Stomach (tissue), 9 donors: ENCODE measurements around the gene GAMT. TPM values are rescaled to one million over a fixed set of nuclear protein-coding genes. Genes with fewer than 3 reads are reported as not detected.

Source experiments
- DNase-seq, 2 donors: peaks; one replicate each; pipeline versions ENCODE4 v3.0.0 to v3.0.0-alpha.2; 2013 to 2019
- H3K27ac ChIP-seq, 5 donors: fragments of 200-600 bp in 4 of 5; sonication (generic) in 4 of 5; one replicate each; pipeline ENCODE4 v1.5.1; 2013 to 2019; ENCODE audit warnings: mild to moderate bottlenecking in 1 of 5, moderate library complexity in 1 of 5
- H3K27me3 ChIP-seq, 3 donors: fragments of 200-600 bp; sonication (generic); one replicate each; pipeline ENCODE4 v1.5.1; 2017 to 2019; ENCODE audit warnings: mixed run types in 1 of 3
- H3K36me3 ChIP-seq, 4 donors: fragments of 200-600 bp; sonication (generic); 1 replicate in 3 of 4; 2 replicates in 1 of 4; pipeline ENCODE4 v1.5.1; 2016 to 2019
- H3K4me1 ChIP-seq, 4 donors: fragments of 200-600 bp; sonication (generic); one replicate each; pipeline ENCODE4 v1.5.1; 2016 to 2019
- H3K4me3 ChIP-seq, 4 donors: fragments of 200-600 bp; sonication (generic) in 3 of 4; one replicate each; pipeline ENCODE4 v1.5.1; 2016 to 2019; ENCODE audit warnings: mild to moderate bottlenecking in 1 of 4
- H3K9me3 ChIP-seq, 4 donors: fragments of 200-600 bp; sonication (generic); one replicate each; pipeline ENCODE4 v1.5.1; 2016 to 2019
- EP300 ChIP-seq: sonication (generic); formaldehyde crosslinking; IDR thresholded peaks from one replicate; pipeline ENCODE4 v1.6.1; 2017; ENCODE audit warnings: antibody characterized with exemption
- POLR2A ChIP-seq, 4 donors: fragments of 450-650 bp; IDR thresholded peaks; one replicate each; pipeline ENCODE4 v1.6.1; 2016; ENCODE audit warnings: antibody characterized with exemption in 4 of 4, control low read depth in 2 of 4, mild to moderate bottlenecking in 1 of 4, moderate library complexity in 1 of 4
- POLR2AphosphoS5 ChIP-seq, 3 donors: sonication (generic); formaldehyde crosslinking; IDR thresholded peaks; one replicate each; pipeline ENCODE4 v1.6.1; 2016; ENCODE audit warnings: antibody characterized with exemption in 3 of 3
- WGBS, 5 donors: extraction: QIAGEN DNeasy Blood & Tissue Kit in 3 of 5; methylation state at CpG; one replicate each; pipeline versions ENCODE4 v1.1.5 to v1.1.7; 2013 to 2018; 5-methylcytosine and 5-hydroxymethylcytosine counted together
- intact Hi-C: fragments of 100-400 bp; cut with DNase I; formaldehyde crosslinking; loops from one replicate; pipeline ENCODE4 v1.15.1; 2023; ENCODE audit warnings: low total_unique reads
- polyA plus RNA-seq, 3 donors: library from polyadenylated mRNA; stranded (reverse); fragments of 200-250 nt; gene quantifications; one replicate each; pipeline ENCODE4 v1.2.3, GENCODE V29; 2013
- total RNA-seq, 5 donors: library from RNA; depleted of rRNA; stranded (reverse); fragments of >200 nt; gene quantifications; one replicate each; pipeline versions ENCODE4 v1.1.0 to v1.2.3, GENCODE V29; 2014 to 2016
- TF ChIP-seq, protein P1 (sequence below), 7 experiments: fragments of 450-650 bp in 4 of 7; fragments of 200-600 bp in 3 of 7; sonication (generic) in 3 of 7; IDR thresholded peaks; one replicate each; pipeline ENCODE4 v1.5.1; 2016 to 2019; ENCODE audit warnings: antibody characterized with exemption in 7 of 7, control low read depth in 2 of 7, mild to moderate bottlenecking in 1 of 7
- donor health status: healthy with polysubstance abuse.
- donor health status: Bipolar disorder and iron deficiency.
- donor health status: healthy.

The GAMT gene
- total and polyA plus RNA-seq, 8 donors: 2.6 to 102 (median 21.2) TPM; not detected in 2

DNA sequence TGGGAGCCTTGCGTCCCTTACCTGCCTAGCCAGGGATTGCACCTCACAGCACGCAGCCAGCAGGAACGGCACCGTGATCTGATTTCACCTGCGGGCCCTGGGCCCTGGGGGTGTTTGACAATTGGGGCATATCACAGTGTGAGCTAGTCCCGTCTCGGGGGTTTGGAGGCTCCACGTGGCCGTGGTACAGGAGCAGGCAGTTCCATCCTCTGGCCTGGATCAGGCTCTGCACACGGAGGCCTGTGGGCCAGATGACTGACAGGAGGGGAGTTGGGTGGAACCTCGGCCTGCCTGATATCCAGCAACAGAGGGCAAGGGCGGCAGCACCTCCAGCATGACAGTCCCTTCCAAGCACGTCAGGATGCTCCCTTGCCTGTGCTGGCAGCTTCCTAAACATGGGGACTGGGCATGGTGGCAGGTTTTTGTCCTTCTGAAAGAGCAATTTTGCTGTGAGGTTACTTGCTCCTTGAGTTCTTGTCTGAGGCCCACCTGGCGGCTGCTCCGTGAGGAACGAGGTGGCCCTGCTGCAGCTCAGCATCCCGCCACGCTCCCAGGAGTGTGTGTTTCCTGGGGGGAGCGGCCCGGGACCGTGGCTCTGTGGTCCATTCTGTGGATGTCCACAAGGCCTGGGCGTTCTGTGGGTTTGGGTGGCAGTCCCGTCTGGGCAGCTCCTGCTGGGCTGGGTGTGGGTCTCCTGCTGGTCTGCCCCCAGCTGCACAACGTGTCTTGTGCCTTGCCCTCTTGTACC is 30.6 kb upstream of the GAMT start:
- peaks cover 61 to 92% (median 91%) of the 10 kb centered on the region in 4 donors for H3K36me3 ChIP-seq
- H3K4me1 ChIP-seq: peaks cover 12 to 20% (median 15%) of the 10 kb centered on the region in 4 donors
- no peaks in the 10 kb centered on the region for H3K9me3 ChIP-seq
- intact Hi-C loops: no loop called here
- H3K4me3 ChIP-seq: no peak overlapping the region
- 87 to 93% (median 92%) methylated on average over 21 to 24 of the region's 24 CpGs for WGBS, 5 donors
- H3K27me3 ChIP-seq: no peaks in the 10 kb centered on the region
- TF ChIP-seq POLR2A (IDR thresholded peaks at IDR 0.05) (no peak), EP300 (no peak), POLR2AphosphoS5 (IDR thresholded peaks at IDR 0.05) (no peak)
- TF ChIP-seq, protein P1, sequence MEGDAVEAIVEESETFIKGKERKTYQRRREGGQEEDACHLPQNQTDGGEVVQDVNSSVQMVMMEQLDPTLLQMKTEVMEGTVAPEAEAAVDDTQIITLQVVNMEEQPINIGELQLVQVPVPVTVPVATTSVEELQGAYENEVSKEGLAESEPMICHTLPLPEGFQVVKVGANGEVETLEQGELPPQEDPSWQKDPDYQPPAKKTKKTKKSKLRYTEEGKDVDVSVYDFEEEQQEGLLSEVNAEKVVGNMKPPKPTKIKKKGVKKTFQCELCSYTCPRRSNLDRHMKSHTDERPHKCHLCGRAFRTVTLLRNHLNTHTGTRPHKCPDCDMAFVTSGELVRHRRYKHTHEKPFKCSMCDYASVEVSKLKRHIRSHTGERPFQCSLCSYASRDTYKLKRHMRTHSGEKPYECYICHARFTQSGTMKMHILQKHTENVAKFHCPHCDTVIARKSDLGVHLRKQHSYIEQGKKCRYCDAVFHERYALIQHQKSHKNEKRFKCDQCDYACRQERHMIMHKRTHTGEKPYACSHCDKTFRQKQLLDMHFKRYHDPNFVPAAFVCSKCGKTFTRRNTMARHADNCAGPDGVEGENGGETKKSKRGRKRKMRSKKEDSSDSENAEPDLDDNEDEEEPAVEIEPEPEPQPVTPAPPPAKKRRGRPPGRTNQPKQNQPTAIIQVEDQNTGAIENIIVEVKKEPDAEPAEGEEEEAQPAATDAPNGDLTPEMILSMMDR (IDR thresholded peaks at IDR 0.05): no peak
- H3K27ac ChIP-seq: no peak overlapping the region
- no peak for DNase-seq

DNA sequence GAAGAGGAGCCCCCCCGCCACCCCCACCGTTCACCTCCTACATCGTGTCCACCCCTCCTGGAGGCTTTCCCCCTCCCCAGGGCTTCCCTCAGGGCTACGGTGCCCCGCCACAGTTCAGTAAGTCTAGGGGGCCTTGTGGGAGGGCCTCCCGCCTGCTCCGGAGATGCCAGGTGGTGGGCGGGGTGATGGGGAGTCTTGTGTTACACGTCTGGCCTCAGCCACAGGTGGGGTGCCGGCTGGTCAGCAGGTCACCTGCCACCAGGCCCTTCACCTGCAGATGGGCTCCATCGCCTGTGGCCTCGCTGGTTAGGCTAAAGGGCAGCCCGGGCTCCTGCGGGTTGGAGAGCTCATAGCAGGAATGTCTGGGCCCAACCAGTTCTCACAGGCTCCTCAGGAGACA is 28.9 kb upstream of the GAMT start:
- H3K27me3 ChIP-seq: no peaks in the 10 kb centered on the region
- DNase-seq: no peak
- peaks cover 12 to 20% (median 15%) of the 10 kb centered on the region in 4 donors for H3K4me1 ChIP-seq
- no peak overlapping the region for H3K4me3 ChIP-seq
- intact Hi-C loops: no loop called here
- 83 to 95% (median 88%) methylated on average over 4 to 14 of the region's 14 CpGs for WGBS, 5 donors
- H3K27ac ChIP-seq: no peak overlapping the region
- TF ChIP-seq POLR2AphosphoS5 (IDR thresholded peaks at IDR 0.05): no peak
- TF ChIP-seq POLR2A (IDR thresholded peaks at IDR 0.05): no peak
- TF ChIP-seq EP300: no peak
- TF ChIP-seq, protein P1 (IDR thresholded peaks at IDR 0.05): no peak
- H3K36me3 ChIP-seq: peaks cover 68 to 100% (median 100%) of the 10 kb centered on the region in 4 donors
- H3K9me3 ChIP-seq: no peaks in the 10 kb centered on the region

GRCh38 chr19:1429750-1430149 is 28.4 kb upstream of the GAMT start:
- DNase-seq: peak in 1 of 2 donors; percentile 77
- TF ChIP-seq, protein P1 (IDR thresholded peaks at IDR 0.05): no peak
- TF ChIP-seq EP300: no peak
- peak in 2 of 3 donors; percentile 29 to 44 for TF ChIP-seq POLR2AphosphoS5 (IDR thresholded peaks at IDR 0.05)
- no peak for TF ChIP-seq POLR2A (IDR thresholded peaks at IDR 0.05)
- intact Hi-C loops: no loop called here
- Histone ChIP-seq H3K36me3 (peaks cover 70 to 100% (median 100%) of the 10 kb centered on the region in 4 donors), H3K4me3 (no peak overlapping the region), H3K4me1 (peaks cover 12 to 20% (median 15%) of the 10 kb centered on the region in 4 donors), H3K27ac (no peak overlapping the region), H3K27me3 (no peaks in the 10 kb centered on the region), H3K9me3 (no peaks in the 10 kb centered on the region)
- 27 to 70% (median 33%) methylated on average over 13 to 14 of the region's 14 CpGs for WGBS, 5 donors

DNA sequence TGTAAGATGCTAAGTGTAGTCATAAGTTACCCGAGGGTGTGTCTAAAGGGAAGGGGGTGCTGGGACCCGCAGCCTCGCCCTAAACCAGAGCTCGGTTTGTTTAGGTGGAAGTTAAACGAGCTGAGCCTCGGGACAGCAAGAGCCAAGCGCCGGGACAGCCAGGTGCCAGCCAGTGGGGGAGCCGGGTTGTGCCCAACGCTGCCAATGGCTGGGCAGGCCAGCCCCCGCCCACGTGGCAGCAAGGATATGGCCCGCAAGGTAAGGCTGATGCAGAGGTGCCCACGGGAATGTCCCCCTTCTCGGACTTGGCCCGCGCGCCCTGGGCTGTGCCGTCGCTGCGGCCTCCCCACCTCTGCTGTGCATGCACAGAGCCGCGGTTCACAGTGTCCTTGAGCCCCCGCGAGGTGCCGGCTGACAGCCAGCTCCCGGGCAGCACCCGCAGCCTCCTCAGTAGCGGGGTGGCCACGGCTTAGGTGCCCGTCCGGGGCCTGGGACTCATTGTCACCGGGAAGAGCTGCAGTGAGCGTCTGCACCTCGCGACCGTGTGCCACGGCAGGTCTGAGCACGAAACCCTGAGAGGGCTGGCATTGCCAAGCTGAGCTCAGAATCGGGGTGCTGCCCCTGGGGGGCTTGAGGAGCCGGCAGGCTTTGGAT is 27.5 kb upstream of the GAMT start:
- Histone ChIP-seq H3K4me3 (no peak overlapping the region), H3K27ac (no peak overlapping the region), H3K36me3 (peaks cover 68 to 100% (median 100%) of the 10 kb centered on the region in 4 donors), H3K27me3 (no peaks in the 10 kb centered on the region), H3K4me1 (peaks cover 12 to 26% (median 15%) of the 10 kb centered on the region in 4 donors), H3K9me3 (no peaks in the 10 kb centered on the region)
- intact Hi-C loops: no loop called here
- no peak for DNase-seq
- WGBS, 5 donors: 68 to 82% (median 76%) methylated on average over 26 to 41 of the region's 41 CpGs
- no peak for TF ChIP-seq EP300
- TF ChIP-seq POLR2AphosphoS5 (IDR thresholded peaks at IDR 0.05): no peak
- TF ChIP-seq, protein P1 (IDR thresholded peaks at IDR 0.05): no peak
- TF ChIP-seq POLR2A (IDR thresholded peaks at IDR 0.05): no peak
